IMR-90 (cell line): ENCODE results near the gene SMC1B. TPM values are rescaled to one million over a fixed set of nuclear protein-coding genes. Genes with fewer than 3 reads are reported as not detected.

Experiments
- ATAC-seq: fragments of 200-7000 bp; cut with Tn5 transposase; 2 replicates; pipeline ENCODE4 v1.9.1; 2020; ENCODE audit warnings: low read depth, mild to moderate bottlenecking, moderate library complexity
- BruUV-seq: library from RNA; stranded (reverse); fragments of 400-500 nt; replicated peaks from 2 replicates; lab custom pipeline; 2021; lab: Mats Ljungman, UMichigan
- CTCF ChIA-PET: fragments of 300-600 bp; formaldehyde crosslinking; extraction: SDS; loops from one replicate; lab custom pipeline; 2021; ENCODE audit warnings: antibody characterized with exemption; lab: Yijun Ruan, JAX
- POLR2A ChIA-PET: fragments of 300-600 bp; sonication (Branson Sonifier 250); formaldehyde crosslinking; loops from one replicate; lab custom pipeline; 2022; ENCODE audit warnings: antibody characterized with exemption; ENCODE audit not compliant: unreplicated experiment; lab: Charles Lee
- DNase-seq: peaks from one replicate; pipeline ENCODE4 v3.0.0; 2013
- H2AFZ ChIP-seq: replicated peaks from 2 replicates; pipeline ENCODE3; 2013; ENCODE audit warnings: low read length, mild to moderate bottlenecking; ENCODE audit not compliant: poor library complexity
- H2AK5ac ChIP-seq: 2 replicates; pipeline ENCODE4 v1.6.1; 2013; ENCODE audit warnings: low read depth, low read length, inconsistent platforms
- H2AK9ac ChIP-seq: replicated peaks from 2 replicates; pipeline ENCODE3; 2013; ENCODE audit warnings: mild to moderate bottlenecking, low read depth, low read length, moderate library complexity; ENCODE audit not compliant: poor library complexity
- H2BK120ac ChIP-seq: 2 replicates; pipeline ENCODE4 v1.6.1; 2013; ENCODE audit warnings: low read depth, low read length, inconsistent platforms
- H2BK15ac ChIP-seq: 3 replicates; pipeline ENCODE4 v1.6.1; 2013; ENCODE audit warnings: low read depth, low read length, inconsistent platforms
- H2BK20ac ChIP-seq: 2 replicates; pipeline ENCODE4 v1.6.1; 2013; ENCODE audit warnings: low read depth, mild to moderate bottlenecking, inconsistent platforms, low read length, moderate library complexity
- H2BK5ac ChIP-seq: 2 replicates; pipeline ENCODE4 v1.6.1; 2013; ENCODE audit warnings: mild to moderate bottlenecking, low read depth, low read length, inconsistent platforms; ENCODE audit not compliant: poor library complexity, severe bottlenecking
- H3K14ac ChIP-seq: replicated peaks from 2 replicates; pipeline ENCODE4 v1.6.1; 2013; ENCODE audit warnings: low read depth, low read length, inconsistent platforms
- H3K18ac ChIP-seq: 2 replicates; pipeline ENCODE4 v1.6.1; 2013; ENCODE audit warnings: low read depth, low read length, control low read depth
- H3K23ac ChIP-seq: 2 replicates; pipeline ENCODE4 v1.6.1; 2013; ENCODE audit warnings: low read depth, low read length, inconsistent platforms
- H3K27ac ChIP-seq: 2 replicates; pipeline ENCODE4 v1.5.1; 2013; ENCODE audit warnings: mild to moderate bottlenecking, control low read depth, low read length; ENCODE audit not compliant: insufficient read depth
- H3K27me3 ChIP-seq: 2 replicates; pipeline ENCODE4 v1.6.1; 2013; ENCODE audit warnings: low read length; ENCODE audit not compliant: control insufficient read depth, insufficient read depth
- H3K36me3 ChIP-seq: 2 replicates; pipeline ENCODE4 v1.6.1; 2013; ENCODE audit warnings: low read length, mixed read lengths; ENCODE audit not compliant: control insufficient read depth, insufficient read depth
- H3K4ac ChIP-seq: 2 replicates; pipeline ENCODE4 v1.6.1; 2013; ENCODE audit warnings: low read depth, low read length, inconsistent platforms
- H3K4me1 ChIP-seq: 2 replicates; pipeline ENCODE4 v1.6.1; 2013; ENCODE audit warnings: low read length, mixed read lengths; ENCODE audit not compliant: control insufficient read depth, insufficient read depth
- H3K4me2 ChIP-seq: 2 replicates; pipeline ENCODE4 v1.6.1; 2013; ENCODE audit warnings: low read depth, mild to moderate bottlenecking, control low read depth, low read length, moderate library complexity
- H3K4me3 ChIP-seq: 2 replicates; pipeline ENCODE4 v1.5.1; 2013; ENCODE audit warnings: low read depth, mild to moderate bottlenecking, control low read depth, low read length, moderate library complexity; ENCODE audit not compliant: insufficient read depth
- H3K56ac ChIP-seq: 2 replicates; pipeline ENCODE4 v1.6.1; 2013; ENCODE audit warnings: low read length, inconsistent platforms; ENCODE audit not compliant: insufficient read depth; ENCODE audit errors: extremely low read depth
- H3K79me1 ChIP-seq, 2 experiments: 2 replicates each; pipeline ENCODE4 v1.6.1; 2013; ENCODE audit warnings: low read length in 2 of 2, inconsistent platforms in 1 of 2, low read depth in 1 of 2
- H3K9ac ChIP-seq: 2 replicates; pipeline ENCODE4 v1.6.1; 2013; ENCODE audit warnings: low read depth, low read length, control low read depth
- H3K9me1 ChIP-seq: 2 replicates; pipeline ENCODE4 v1.6.1; 2013; ENCODE audit warnings: low read length, inconsistent platforms; ENCODE audit not compliant: insufficient read depth
- H3K9me3 ChIP-seq: 2 replicates; pipeline ENCODE4 v1.6.1; 2013; ENCODE audit warnings: low read length; ENCODE audit not compliant: control insufficient read depth, insufficient read depth
- H4K20me1 ChIP-seq: 2 replicates; pipeline ENCODE4 v1.6.1; 2013; ENCODE audit warnings: low read length, inconsistent platforms; ENCODE audit not compliant: insufficient read depth
- H4K5ac ChIP-seq: 2 replicates; pipeline ENCODE4 v1.6.1; 2013; ENCODE audit warnings: mild to moderate bottlenecking, low read depth, low read length, control low read depth
- H4K8ac ChIP-seq, 2 experiments: 2 replicates each; pipeline ENCODE4 v1.6.1; 2013; ENCODE audit warnings: low read depth in 2 of 2, low read length in 2 of 2, control low read depth in 1 of 2, inconsistent platforms in 1 of 2
- H4K91ac ChIP-seq: 2 replicates; pipeline ENCODE4 v1.6.1; 2013; ENCODE audit warnings: low read depth, low read length, inconsistent platforms; ENCODE audit not compliant: insufficient read depth
- BHLHE40 ChIP-seq: fragments of 150-350 bp; IDR thresholded peaks from 2 replicates; pipeline ENCODE4 v1.6.1; 2016; ENCODE audit warnings: mild to moderate bottlenecking, low read depth, low read length
- CHD1 ChIP-seq: IDR thresholded peaks from 2 replicates; pipeline ENCODE4 v1.6.1; 2012; ENCODE audit warnings: low read depth, low read length, improper control_type of control experiment
- FOS ChIP-seq: fragments of 150-350 bp; IDR thresholded peaks from 2 replicates; pipeline ENCODE4 v1.6.1; 2016; ENCODE audit warnings: low read depth, low read length
- MAZ ChIP-seq: IDR thresholded peaks from 2 replicates; pipeline ENCODE4 v1.6.1; 2012; ENCODE audit warnings: low read depth, mild to moderate bottlenecking, low read length, improper control_type of control experiment, moderate library complexity, borderline replicate concordance
- MXI1 ChIP-seq: IDR thresholded peaks from 2 replicates; pipeline ENCODE4 v1.6.1; 2012; ENCODE audit warnings: low read depth, mild to moderate bottlenecking, low read length, moderate library complexity, borderline replicate concordance
- POLR2A ChIP-seq: IDR thresholded peaks from 2 replicates; pipeline ENCODE4 v1.6.1; 2012; ENCODE audit warnings: mild to moderate bottlenecking, low read depth, low read length
- RAD21 ChIP-seq: IDR thresholded peaks from 2 replicates; pipeline ENCODE4 v1.6.1; 2012; ENCODE audit warnings: low read length, improper control_type of control experiment
- RFX5 ChIP-seq: IDR thresholded peaks from 2 replicates; pipeline ENCODE4 v1.8.0; 2012; ENCODE audit warnings: low read depth, mild to moderate bottlenecking, low read length, moderate library complexity
- SMC3 ChIP-seq: fragments of 150-350 bp; IDR thresholded peaks from 2 replicates; pipeline ENCODE4 v1.6.1; 2016; ENCODE audit warnings: low read depth, mild to moderate bottlenecking, antibody characterized with exemption, low read length, moderate library complexity
- WGBS, 2 experiments: methylation state at CpG; one replicate each; pipeline versions ENCODE4 v1.1.5 to v1.1.7; 2013; ENCODE audit warnings: missing lambda C conversion rate in 2 of 2; ENCODE audit not compliant: insufficient read length in 1 of 2; ENCODE audit errors: extremely low coverage in 2 of 2; 5-methylcytosine and 5-hydroxymethylcytosine counted together
- dilution Hi-C: fragments of 300-500 bp; cut with HindIII; formaldehyde crosslinking; loops from one replicate; pipeline ENCODE4 v1.14.3; 2018; ENCODE audit warnings: low sequenced_read_pairs; ENCODE audit not compliant: unreplicated experiment
- in situ Hi-C: fragments of 300-500 bp; cut with MboI; formaldehyde crosslinking; loops from 3 replicates; pipeline ENCODE4 v1.14.3; 2019; ENCODE audit warnings: low sequenced_read_pairs, inconsistent platforms, mixed read lengths
- intact Hi-C: fragments of 100-400 bp; cut with micrococcal nuclease; formaldehyde crosslinking; loops from 2 replicates; pipeline ENCODE4 v1.10.0; 2022
- polyA plus RNA-seq, 3 experiments: library from polyadenylated mRNA; depleted of rRNA; stranded (reverse); fragments of >200 nt; gene quantifications; 2 replicates each; pipeline ENCODE4 v1.2.3, GENCODE V29; 2012; ENCODE audit warnings: low replicate concordance in 1 of 3
- total RNA-seq: library from RNA; depleted of rRNA; stranded (reverse); fragments of >200 nt; gene quantifications from 2 replicates; pipeline ENCODE4 v1.2.3, GENCODE V29; 2012
- TF ChIP-seq, protein P1 (sequence below): conservative IDR thresholded peaks from 2 replicates; pipeline ENCODE4 v1.5.1; 2012; ENCODE audit warnings: mild to moderate bottlenecking, low read depth, low read length, improper control_type of control experiment
- TF ChIP-seq, protein P2 (sequence below): fragments of 150-350 bp; IDR thresholded peaks from 2 replicates; pipeline ENCODE4 v1.6.1; 2017; ENCODE audit warnings: mild to moderate bottlenecking, antibody characterized with exemption, low read length, low read depth

Gene SMC1B
- total and polyA plus RNA-seq, 2 of the 4 experiments (the other 2 are of a cell fraction) = not detected

DNA sequence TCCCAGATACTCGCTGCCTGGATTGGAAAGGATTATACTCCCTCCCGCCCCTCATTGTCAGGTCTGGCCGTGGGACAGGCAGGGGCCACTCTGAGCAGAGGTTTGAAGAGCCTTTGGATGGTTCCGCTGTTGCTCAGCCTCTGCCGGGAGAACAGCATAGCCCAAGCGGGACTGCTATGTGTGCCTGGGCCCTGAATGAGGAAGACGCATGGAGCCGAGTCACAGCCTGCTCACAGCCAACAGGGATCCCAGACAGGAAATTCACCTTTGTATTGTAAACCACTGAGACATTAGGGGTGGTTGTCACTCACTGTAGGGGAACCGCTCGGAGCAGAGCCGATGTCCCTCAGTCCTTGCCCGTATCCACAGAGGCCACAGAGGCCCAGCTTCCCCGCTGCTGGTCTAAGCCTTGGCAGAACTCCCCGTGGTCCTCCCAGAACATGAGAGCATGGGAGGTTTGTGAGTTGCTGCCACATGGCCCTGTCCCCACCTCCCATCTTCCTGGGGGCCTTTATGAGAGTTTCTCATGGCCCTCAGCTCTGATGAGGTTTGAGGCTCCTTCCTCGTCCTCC is 114.4 kb downstream of the SMC1B start:
- H3K27me3 ChIP-seq = no peaks in the 10 kb centered on the region
- H3K4me1 ChIP-seq = 0 out of 2 replicates have a peak, but pooled peaks cover 2% of the 10 kb centered on the region
- H4K5ac ChIP-seq = no peak overlapping the region
- no peaks in the 10 kb centered on the region for H4K20me1 ChIP-seq
- POLR2A ChIA-PET = no interaction called here
- no peak overlapping the region for H3K4me3 ChIP-seq
- H4K8ac ChIP-seq = no peak overlapping the region
- in situ Hi-C loops (no loop called here), dilution Hi-C loops (no loop called here), intact Hi-C loops (no loop called here)
- no peak overlapping the region for H3K23ac ChIP-seq
- no peak overlapping the region for H3K4me2 ChIP-seq
- no peaks in the 10 kb centered on the region for H3K9me1 ChIP-seq
- no peaks in the 10 kb centered on the region for H3K79me1 ChIP-seq
- H3K18ac ChIP-seq = no peak overlapping the region
- H2AK9ac ChIP-seq = peak overlapping the region; percentile 21
- no peak overlapping the region for H2BK120ac ChIP-seq
- no peak overlapping the region for H3K27ac ChIP-seq
- H3K56ac ChIP-seq = no peak overlapping the region
- DNase-seq (peak; percentile 11), ATAC-seq (no peak)
- CTCF ChIA-PET = no interaction called here
- H2BK20ac ChIP-seq = no peak overlapping the region
- H2BK15ac ChIP-seq = no peak overlapping the region
- no peaks in the 10 kb centered on the region for H3K9me3 ChIP-seq
- no peak overlapping the region for H3K9ac ChIP-seq
- BruUV-seq = no TSS peak
- no peak overlapping the region for H3K14ac ChIP-seq
- no peak overlapping the region for H2BK5ac ChIP-seq
- 0 out of 2 replicates have a peak overlapping the region, but pooled peaks have one; percentile 0 for H3K4ac ChIP-seq
- H4K91ac ChIP-seq = no peak overlapping the region
- TF ChIP-seq MAZ (no peak), BHLHE40 (no peak), RFX5 (no peak), POLR2A (no peak), SMC3 (no peak), FOS (no peak), RAD21 (no peak), MXI1 (no peak), CHD1 (no peak)
- TF ChIP-seq, protein P1, sequence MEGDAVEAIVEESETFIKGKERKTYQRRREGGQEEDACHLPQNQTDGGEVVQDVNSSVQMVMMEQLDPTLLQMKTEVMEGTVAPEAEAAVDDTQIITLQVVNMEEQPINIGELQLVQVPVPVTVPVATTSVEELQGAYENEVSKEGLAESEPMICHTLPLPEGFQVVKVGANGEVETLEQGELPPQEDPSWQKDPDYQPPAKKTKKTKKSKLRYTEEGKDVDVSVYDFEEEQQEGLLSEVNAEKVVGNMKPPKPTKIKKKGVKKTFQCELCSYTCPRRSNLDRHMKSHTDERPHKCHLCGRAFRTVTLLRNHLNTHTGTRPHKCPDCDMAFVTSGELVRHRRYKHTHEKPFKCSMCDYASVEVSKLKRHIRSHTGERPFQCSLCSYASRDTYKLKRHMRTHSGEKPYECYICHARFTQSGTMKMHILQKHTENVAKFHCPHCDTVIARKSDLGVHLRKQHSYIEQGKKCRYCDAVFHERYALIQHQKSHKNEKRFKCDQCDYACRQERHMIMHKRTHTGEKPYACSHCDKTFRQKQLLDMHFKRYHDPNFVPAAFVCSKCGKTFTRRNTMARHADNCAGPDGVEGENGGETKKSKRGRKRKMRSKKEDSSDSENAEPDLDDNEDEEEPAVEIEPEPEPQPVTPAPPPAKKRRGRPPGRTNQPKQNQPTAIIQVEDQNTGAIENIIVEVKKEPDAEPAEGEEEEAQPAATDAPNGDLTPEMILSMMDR = no peak
- TF ChIP-seq, protein P2, sequence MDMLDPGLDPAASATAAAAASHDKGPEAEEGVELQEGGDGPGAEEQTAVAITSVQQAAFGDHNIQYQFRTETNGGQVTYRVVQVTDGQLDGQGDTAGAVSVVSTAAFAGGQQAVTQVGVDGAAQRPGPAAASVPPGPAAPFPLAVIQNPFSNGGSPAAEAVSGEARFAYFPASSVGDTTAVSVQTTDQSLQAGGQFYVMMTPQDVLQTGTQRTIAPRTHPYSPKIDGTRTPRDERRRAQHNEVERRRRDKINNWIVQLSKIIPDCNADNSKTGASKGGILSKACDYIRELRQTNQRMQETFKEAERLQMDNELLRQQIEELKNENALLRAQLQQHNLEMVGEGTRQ = no peak
- H2AFZ ChIP-seq = peak overlapping the region; percentile 39
- H2AK5ac ChIP-seq = peak overlapping the region; percentile 15; the same call in 1 of the 2 replicates
- H3K36me3 ChIP-seq = no peaks in the 10 kb centered on the region
- 77% methylated on average over 7 of the region's 15 CpGs; no CpG with 5 or more reads in 1 of the 2 experiments for WGBS, 2 experiments
